Keratinocyte (primary cell): Measurements from ENCODE around the gene SKI.

Experiments used
- EZH2 ChIP-seq: IDR thresholded peaks from one replicate; pipeline ENCODE4 v1.6.1; 2012; ENCODE audit warnings: inconsistent platforms, mild to moderate bottlenecking, low read length, moderate library complexity
- TF ChIP-seq, protein P1 (sequence below), 3 experiments: IDR thresholded peaks in 1 of 3; conservative IDR thresholded peaks in 1 of 3; optimal IDR thresholded peaks in 1 of 3; 2 replicates in 2 of 3; 3 replicates in 1 of 3; pipeline versions ENCODE3 to v1.5.1; 2011; ENCODE audit warnings: low read length in 3 of 3, mild to moderate bottlenecking in 3 of 3, moderate library complexity in 2 of 3, control low read depth in 1 of 3, inconsistent platforms in 1 of 3; ENCODE audit not compliant: insufficient read depth in 2 of 3; ENCODE audit errors: extremely low read depth in 1 of 3

DNA sequence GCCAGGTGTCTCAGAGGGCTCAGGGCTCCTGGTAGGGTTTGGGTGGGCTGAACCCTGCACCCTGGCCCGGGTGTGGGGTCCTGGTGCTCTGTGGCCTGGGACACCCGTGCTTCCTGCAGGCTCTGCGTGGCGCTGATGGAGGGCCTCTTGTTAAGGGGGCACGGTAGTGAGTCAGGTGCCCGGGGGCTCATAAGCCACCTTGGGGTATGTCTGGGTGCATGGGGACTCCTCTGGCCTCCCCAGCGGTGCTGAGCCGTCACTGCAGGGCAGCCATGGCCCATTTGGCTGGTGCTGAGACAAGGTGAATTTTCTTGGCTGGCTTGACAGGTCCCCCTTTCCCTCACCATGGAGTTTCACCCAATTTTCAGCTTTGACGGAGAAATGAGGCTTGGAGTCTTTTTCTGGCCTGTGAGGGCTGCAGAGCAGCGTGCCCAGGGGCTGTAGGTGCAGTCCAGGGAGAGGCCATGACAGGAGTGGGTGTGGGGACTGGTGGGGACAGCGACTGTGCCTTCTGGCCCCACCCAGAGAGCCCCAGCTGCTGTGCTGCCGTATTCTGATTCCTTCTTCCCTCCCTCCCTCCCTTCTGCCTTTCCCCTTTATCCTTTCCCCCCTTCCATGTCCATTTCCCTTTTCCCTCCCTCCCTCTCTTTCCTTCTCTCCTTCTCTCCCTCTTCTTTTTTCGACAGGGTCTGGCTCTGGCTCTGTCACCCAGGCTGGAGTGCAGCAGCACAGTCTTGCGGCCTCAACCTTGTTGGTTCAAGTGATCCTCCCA, 40.4 kb downstream of the SKI start:
- TF ChIP-seq, protein P1, sequence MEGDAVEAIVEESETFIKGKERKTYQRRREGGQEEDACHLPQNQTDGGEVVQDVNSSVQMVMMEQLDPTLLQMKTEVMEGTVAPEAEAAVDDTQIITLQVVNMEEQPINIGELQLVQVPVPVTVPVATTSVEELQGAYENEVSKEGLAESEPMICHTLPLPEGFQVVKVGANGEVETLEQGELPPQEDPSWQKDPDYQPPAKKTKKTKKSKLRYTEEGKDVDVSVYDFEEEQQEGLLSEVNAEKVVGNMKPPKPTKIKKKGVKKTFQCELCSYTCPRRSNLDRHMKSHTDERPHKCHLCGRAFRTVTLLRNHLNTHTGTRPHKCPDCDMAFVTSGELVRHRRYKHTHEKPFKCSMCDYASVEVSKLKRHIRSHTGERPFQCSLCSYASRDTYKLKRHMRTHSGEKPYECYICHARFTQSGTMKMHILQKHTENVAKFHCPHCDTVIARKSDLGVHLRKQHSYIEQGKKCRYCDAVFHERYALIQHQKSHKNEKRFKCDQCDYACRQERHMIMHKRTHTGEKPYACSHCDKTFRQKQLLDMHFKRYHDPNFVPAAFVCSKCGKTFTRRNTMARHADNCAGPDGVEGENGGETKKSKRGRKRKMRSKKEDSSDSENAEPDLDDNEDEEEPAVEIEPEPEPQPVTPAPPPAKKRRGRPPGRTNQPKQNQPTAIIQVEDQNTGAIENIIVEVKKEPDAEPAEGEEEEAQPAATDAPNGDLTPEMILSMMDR (optimal IDR thresholded peaks at IDR 0.05 in 1 of 3, IDR thresholded peaks at IDR 0.05 in 1 of 3, conservative IDR thresholded peaks at IDR 0.05 in 1 of 3; ENCODE audit: extremely low read depth in 1 of 3, insufficient read depth in 2 of 3, low read length in 3 of 3) = no peak
- TF ChIP-seq EZH2 = no peak
